T-helper 2 cell treated with Interferon-gamma antibody and Interleukin-4, amounts not matched to agents 100 ng/mL and 5 ng/mL, for 36 hours (primary cell): ENCODE data around the gene CMYA5. TPM values are rescaled to one million over a fixed set of nuclear protein-coding genes. Genes with fewer than 3 reads are reported as not detected.

Source experiments
- intact Hi-C: fragments of 100-400 bp; cut with micrococcal nuclease; formaldehyde crosslinking; loops from one replicate; pipeline ENCODE4 v1.15.1; 2023
- total RNA-seq: library from RNA; stranded (reverse); gene quantifications from 2 replicates; pipeline ENCODE4 v1.2.3, GENCODE V29; 2022

CMYA5 gene
- total RNA-seq, 1 donor from 2014 or later, result 0.14 TPM

- intact Hi-C loops, result loop anchor here (1.0 to 10.0 kb wide), 2 partner anchors 156 to 382 kb away; no protein-coding TSS in a partner anchor
Observed at GRCh38 chr5:79702606-79703380, 13.2 kb downstream of the CMYA5 start.

- intact Hi-C loops, result loop anchor here (1.0 to 10.0 kb wide), 2 partner anchors 155 to 381 kb away; no protein-coding TSS in a partner anchor
Observed at GRCh38 chr5:79703381-79703645, 13.7 kb downstream of the CMYA5 start.

GRCh38 chr5:79704553-79704952 is 14.9 kb downstream of the CMYA5 start:
- intact Hi-C loops, result loop anchor here (10.0 kb wide), 1 partner anchor 380 kb away; no protein-coding TSS in a partner anchor

GRCh38 chr5:79705632-79706031 is 16.0 kb downstream of the CMYA5 start:
- intact Hi-C loops, result loop anchor here (10.0 kb wide), 1 partner anchor 379 kb away; no protein-coding TSS in a partner anchor

GRCh38 chr5:79706317-79706716 is 16.7 kb downstream of the CMYA5 start:
- intact Hi-C loops, result loop anchor here (10.0 kb wide), 1 partner anchor 378 kb away; no protein-coding TSS in a partner anchor

- intact Hi-C loops, result loop anchor here (10.0 kb wide), 1 partner anchor 377 kb away; no protein-coding TSS in a partner anchor
Observed at GRCh38 chr5:79707535-79707934, 17.9 kb downstream of the CMYA5 start.

- intact Hi-C loops, result no loop called here
Observed at GRCh38 chr5:79712741-79713140, 23.1 kb downstream of the CMYA5 start.

GRCh38 chr5:79713727-79714126 is 24.1 kb downstream of the CMYA5 start:
- intact Hi-C loops, result no loop called here

GRCh38 chr5:79716839-79717238 is 27.2 kb downstream of the CMYA5 start:
- intact Hi-C loops, result no loop called here

- intact Hi-C loops, result no loop called here
Observed at GRCh38 chr5:79720096-79720495, 30.5 kb downstream of the CMYA5 start.

- intact Hi-C loops, result no loop called here
Observed at GRCh38 chr5:79727451-79728355, 38.1 kb downstream of the CMYA5 start.

GRCh38 chr5:79728396-79728795 is 38.8 kb downstream of the CMYA5 start:
- intact Hi-C loops, result no loop called here

- intact Hi-C loops, result no loop called here
Observed at GRCh38 chr5:79729679-79730078, 40.0 kb downstream of the CMYA5 start.

GRCh38 chr5:79730564-79730963 is 40.9 kb downstream of the CMYA5 start:
- intact Hi-C loops, result no loop called here

- intact Hi-C loops, result no loop called here
Observed at GRCh38 chr5:79731775-79732174, 42.1 kb downstream of the CMYA5 start.

- intact Hi-C loops, result no loop called here
Observed at GRCh38 chr5:79736528-79737514, 47.2 kb downstream of the CMYA5 start.

- intact Hi-C loops, result no loop called here
Observed at GRCh38 chr5:79738349-79738748, 48.7 kb downstream of the CMYA5 start.

- intact Hi-C loops, result no loop called here
Observed at GRCh38 chr5:79742549-79743136, 53.0 kb downstream of the CMYA5 start.

- intact Hi-C loops, result no loop called here
Observed at GRCh38 chr5:79743846-79744605, 54.4 kb downstream of the CMYA5 start.

- intact Hi-C loops, result no loop called here
Observed at GRCh38 chr5:79745255-79745654, 55.6 kb downstream of the CMYA5 start.
